Activated naive CD8-positive, alpha-beta T cell treated with anti-CD3 and anti-CD28 coated beads, Interleukin-2, amount 50 U/mL, for 24 hours (primary cell): ENCODE data around the gene LDLRAD1.

Experiments
- ATAC-seq: fragments of 150-1000 bp; cut with Tn5 transposase; one replicate; pipeline ENCODE4 v1.10.0; 2021
- DNase-seq: peaks from one replicate; pipeline ENCODE4 v3.0.0; 2021
- H3K27ac Mint-ChIP-seq: one replicate; pipeline ENCODE4 v1.8.0; 2021; ENCODE audit warnings: mild to moderate bottlenecking, mixed read lengths
- H3K27me3 Mint-ChIP-seq: one replicate; pipeline ENCODE4 v1.8.0; 2021; ENCODE audit warnings: mixed read lengths
- H3K36me3 Mint-ChIP-seq: one replicate; pipeline ENCODE4 v1.8.0; 2021; ENCODE audit warnings: low read depth, mixed read lengths
- H3K4me1 Mint-ChIP-seq: one replicate; pipeline ENCODE4 v1.8.0; 2021; ENCODE audit warnings: mixed read lengths
- H3K4me3 Mint-ChIP-seq: one replicate; pipeline ENCODE4 v1.8.0; 2021; ENCODE audit warnings: mild to moderate bottlenecking, moderate library complexity, mixed read lengths
- H3K9me3 Mint-ChIP-seq: one replicate; pipeline ENCODE4 v1.8.0; 2021; ENCODE audit warnings: mixed read lengths

LDLRAD1 gene

DNA sequence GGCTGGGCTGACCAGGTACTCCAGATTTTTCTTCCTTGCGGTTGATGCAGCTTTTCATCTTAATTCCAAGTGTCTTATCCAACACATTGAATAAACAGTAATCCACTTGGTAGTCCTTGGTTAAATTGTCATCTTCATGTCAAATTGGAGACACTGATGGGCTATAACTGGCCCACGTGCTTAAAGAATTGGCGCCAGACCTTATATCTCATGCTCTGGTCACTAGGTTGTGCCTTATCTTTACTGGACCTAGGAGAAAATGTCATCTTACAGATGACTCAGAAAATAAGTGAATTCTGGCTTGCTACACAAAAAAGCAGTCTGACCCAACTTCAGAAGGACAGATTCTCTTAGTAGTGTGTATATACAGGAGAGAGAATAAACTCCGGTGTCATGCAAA, 55.6 kb downstream of the LDLRAD1 start:
- H3K36me3 Mint-ChIP-seq: peaks cover 30% of the 10 kb centered on the region

DNA sequence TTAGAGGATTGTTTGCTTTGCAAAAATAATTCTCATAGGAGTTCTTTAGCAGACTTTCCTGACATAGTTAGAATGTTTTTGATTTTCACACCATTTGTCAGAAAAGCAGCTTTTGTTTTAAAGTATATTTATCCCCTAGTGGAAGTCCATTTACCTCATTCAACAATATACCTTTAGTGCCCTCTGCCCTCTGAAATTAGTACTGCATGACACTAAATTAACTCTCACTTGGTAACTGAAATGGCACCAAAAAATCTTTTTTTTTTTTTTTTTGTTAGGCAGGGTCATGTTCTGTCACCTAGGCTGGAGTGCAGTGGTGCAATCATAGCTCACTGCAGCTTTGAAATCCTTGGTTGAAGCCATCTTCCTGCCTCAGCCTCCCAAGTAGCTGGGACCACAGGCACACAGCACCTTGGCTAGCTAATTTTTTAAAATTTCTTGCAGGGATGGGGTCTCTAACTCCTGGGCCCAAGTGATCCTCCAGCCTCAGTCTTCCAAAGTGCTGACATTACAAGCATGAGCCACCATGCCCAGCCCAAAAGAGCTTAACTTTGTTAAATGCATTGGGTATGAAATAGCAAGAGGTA, 58.2 kb downstream of the LDLRAD1 start:
- Mint-ChIP-seq H3K36me3 (peaks cover 32% of the 10 kb centered on the region), H3K9me3 (no peaks in the 10 kb centered on the region), H3K27me3 (no peaks in the 10 kb centered on the region), H3K27ac (no peak overlapping the region), H3K4me3 (no peak overlapping the region), H3K4me1 (peaks cover 5% of the 10 kb centered on the region)
- ATAC-seq: no peak
- no peak for DNase-seq

More for the DNA sequence above, 55.6 kb downstream of the LDLRAD1 start:
- H3K4me3 Mint-ChIP-seq: no peak overlapping the region
- DNase-seq: no peak
- no peak for ATAC-seq
- no peak overlapping the region for H3K27ac Mint-ChIP-seq
- H3K4me1 Mint-ChIP-seq: no peaks in the 10 kb centered on the region
- no peaks in the 10 kb centered on the region for H3K27me3 Mint-ChIP-seq
- H3K9me3 Mint-ChIP-seq: no peaks in the 10 kb centered on the region
